ENCODE measurements around the gene RELL1.

Gene RELL1

GRCh38 chr4:37665333-37666320 is 20.5 kb downstream of the RELL1 start:
- no peak for DNase-seq (ENCODE audit: low read depth)

GRCh38 chr4:37664696-37665095 is 21.5 kb downstream of the RELL1 start:
- no peak for DNase-seq (ENCODE audit: low read depth)

- DNase-seq (ENCODE audit: low read depth), result no peak
These were observed 22.6 kb downstream of the RELL1 start for GRCh38 chr4:37663552-37663951.

- no peak for DNase-seq (ENCODE audit: low read depth)
These were observed 23.2 kb downstream of the RELL1 start for GRCh38 chr4:37662861-37663390.

GRCh38 chr4:37662251-37662650 is 23.9 kb downstream of the RELL1 start:
- no peak for DNase-seq (ENCODE audit: low read depth)

GRCh38 chr4:37661772-37662171 is 24.4 kb downstream of the RELL1 start:
- DNase-seq (ENCODE audit: low read depth), result no peak

- DNase-seq (ENCODE audit: low read depth), result no peak
These were observed 26.5 kb downstream of the RELL1 start for GRCh38 chr4:37659696-37660095.

- DNase-seq (ENCODE audit: low read depth), result no peak
These were observed 29.5 kb downstream of the RELL1 start for GRCh38 chr4:37656649-37657048.

- DNase-seq (ENCODE audit: low read depth), result no peak
These were observed 32.6 kb downstream of the RELL1 start for GRCh38 chr4:37653601-37654000.

GRCh38 chr4:37652747-37653527 is 33.2 kb downstream of the RELL1 start:
- DNase-seq (ENCODE audit: low read depth), result no peak

GRCh38 chr4:37651781-37652377 is 34.3 kb downstream of the RELL1 start:
- no peak for DNase-seq (ENCODE audit: low read depth)

- no peak for DNase-seq (ENCODE audit: low read depth)
These were observed 35.7 kb downstream of the RELL1 start for GRCh38 chr4:37650481-37650880.

GRCh38 chr4:37649268-37649667 is 36.9 kb downstream of the RELL1 start:
- DNase-seq (ENCODE audit: low read depth), result no peak

- no peak for DNase-seq (ENCODE audit: low read depth)
These were observed 37.9 kb downstream of the RELL1 start for GRCh38 chr4:37648084-37648817.

- no peak for DNase-seq (ENCODE audit: low read depth)
These were observed 39.9 kb downstream of the RELL1 start for GRCh38 chr4:37646247-37646646.

GRCh38 chr4:37645736-37646135 is 40.4 kb downstream of the RELL1 start:
- DNase-seq (ENCODE audit: low read depth), result no peak

GRCh38 chr4:37644962-37645361 is 41.2 kb downstream of the RELL1 start:
- DNase-seq (ENCODE audit: low read depth), result no peak

GRCh38 chr4:37641886-37642849 is 44.0 kb downstream of the RELL1 start:
- no peak for DNase-seq (ENCODE audit: low read depth)

- DNase-seq (ENCODE audit: low read depth), result no peak
These were observed 44.8 kb downstream of the RELL1 start for GRCh38 chr4:37641352-37641751.

GRCh38 chr4:37639551-37640285 is 46.5 kb downstream of the RELL1 start:
- DNase-seq (ENCODE audit: low read depth), result no peak
